Upper lobe of left lung (tissue), 4 donors: ENCODE measurements around the gene ABL1.

ENCODE experiments used
- EP300 ChIP-seq, 4 donors: sonication (generic); formaldehyde crosslinking; IDR thresholded peaks; one replicate each; pipeline ENCODE4 v1.5.1; 2017; ENCODE audit warnings: antibody characterized with exemption in 4 of 4, control low read depth in 2 of 4
- POLR2AphosphoS5 ChIP-seq, 2 donors: sonication (generic); formaldehyde crosslinking; IDR thresholded peaks; one replicate each; pipeline ENCODE4 v1.5.1; 2017; ENCODE audit warnings: antibody characterized with exemption in 2 of 2

DNA sequence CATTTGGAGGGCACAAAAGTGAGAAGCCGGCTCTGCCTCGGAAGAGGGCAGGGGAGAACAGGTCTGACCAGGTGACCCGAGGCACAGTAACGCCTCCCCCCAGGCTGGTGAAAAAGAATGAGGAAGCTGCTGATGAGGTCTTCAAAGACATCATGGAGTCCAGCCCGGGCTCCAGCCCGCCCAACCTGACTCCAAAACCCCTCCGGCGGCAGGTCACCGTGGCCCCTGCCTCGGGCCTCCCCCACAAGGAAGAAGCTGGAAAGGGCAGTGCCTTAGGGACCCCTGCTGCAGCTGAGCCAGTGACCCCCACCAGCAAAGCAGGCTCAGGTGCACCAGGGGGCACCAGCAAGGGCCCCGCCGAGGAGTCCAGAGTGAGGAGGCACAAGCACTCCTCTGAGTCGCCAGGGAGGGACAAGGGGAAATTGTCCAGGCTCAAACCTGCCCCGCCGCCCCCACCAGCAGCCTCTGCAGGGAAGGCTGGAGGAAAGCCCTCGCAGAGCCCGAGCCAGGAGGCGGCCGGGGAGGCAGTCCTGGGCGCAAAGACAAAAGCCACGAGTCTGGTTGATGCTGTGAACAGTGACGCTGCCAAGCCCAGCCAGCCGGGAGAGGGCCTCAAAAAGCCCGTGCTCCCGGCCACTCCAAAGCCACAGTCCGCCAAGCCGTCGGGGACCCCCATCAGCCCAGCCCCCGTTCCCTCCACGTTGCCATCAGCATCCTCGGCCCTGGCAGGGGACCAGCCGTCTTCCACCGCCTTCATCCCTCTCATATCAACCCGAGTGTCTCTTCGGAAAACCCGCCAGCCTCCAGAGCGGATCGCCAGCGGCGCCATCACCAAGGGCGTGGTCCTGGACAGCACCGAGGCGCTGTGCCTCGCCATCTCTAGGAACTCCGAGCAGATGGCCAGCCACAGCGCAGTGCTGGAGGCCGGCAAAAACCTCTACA, 49.8 kb downstream of the ABL1 start:
- no peak for TF ChIP-seq POLR2AphosphoS5 (IDR thresholded peaks at IDR 0.05)
- no peak for TF ChIP-seq EP300 (IDR thresholded peaks at IDR 0.05)
